GM21619 (cell line): Measurements from ENCODE around the gene GRK6.

Source experiments
- ATAC-seq: cut with Tn5 transposase; IDR thresholded peaks from one replicate; pipeline ENCODE4 v1.9.1; 2021; ENCODE audit not compliant: unreplicated experiment

The GRK6 gene

GRCh38 chr5:177468685-177469628, 42.5 kb downstream of the GRK6 start:
- no peak for ATAC-seq

- no peak for ATAC-seq
These were observed 43.5 kb downstream of the GRK6 start for GRCh38 chr5:177469750-177470525.

GRCh38 chr5:177470759-177471536, 44.5 kb downstream of the GRK6 start:
- no peak for ATAC-seq

GRCh38 chr5:177471610-177472356, 45.3 kb downstream of the GRK6 start:
- ATAC-seq = no peak

- ATAC-seq = peak; percentile 49
These were observed 46.3 kb downstream of the GRK6 start for GRCh38 chr5:177472460-177473442.

- ATAC-seq = no peak
These were observed 47.0 kb downstream of the GRK6 start, which contains the start of gene DBN1 for GRCh38 chr5:177473443-177474001. TSS of gene DBN1 (minus strand) at chr5:177473634. CDS start at chr5:177473521, 113 bp downstream.

GRCh38 chr5:177474002-177474476, 47.6 kb downstream of the GRK6 start:
- ATAC-seq = no peak

- ATAC-seq = no peak
These were observed 48.5 kb downstream of the GRK6 start for GRCh38 chr5:177474846-177475562.

GRCh38 chr5:177475563-177476427, 49.3 kb downstream of the GRK6 start:
- ATAC-seq = no peak

GRCh38 chr5:177476531-177477233, 50.2 kb downstream of the GRK6 start:
- ATAC-seq = no peak

GRCh38 chr5:177477701-177478477, 51.4 kb downstream of the GRK6 start:
- no peak for ATAC-seq

- no peak for ATAC-seq
These were observed 52.5 kb downstream of the GRK6 start for GRCh38 chr5:177478711-177479646.

GRCh38 chr5:177479774-177480173, 53.3 kb downstream of the GRK6 start:
- no peak for ATAC-seq

GRCh38 chr5:177482359-177482795, 55.9 kb downstream of the GRK6 start:
- no peak for ATAC-seq

- ATAC-seq = no peak
These were observed 56.6 kb downstream of the GRK6 start for GRCh38 chr5:177483042-177483441.
